ENCODE data around the gene ELFN2. TPM values are rescaled to one million over a fixed set of nuclear protein-coding genes. Genes with fewer than 3 reads are reported as not detected.

ELFN2 gene
- total RNA-seq, 1 experiment from 2014 or later: 4.0 TPM

DNA sequence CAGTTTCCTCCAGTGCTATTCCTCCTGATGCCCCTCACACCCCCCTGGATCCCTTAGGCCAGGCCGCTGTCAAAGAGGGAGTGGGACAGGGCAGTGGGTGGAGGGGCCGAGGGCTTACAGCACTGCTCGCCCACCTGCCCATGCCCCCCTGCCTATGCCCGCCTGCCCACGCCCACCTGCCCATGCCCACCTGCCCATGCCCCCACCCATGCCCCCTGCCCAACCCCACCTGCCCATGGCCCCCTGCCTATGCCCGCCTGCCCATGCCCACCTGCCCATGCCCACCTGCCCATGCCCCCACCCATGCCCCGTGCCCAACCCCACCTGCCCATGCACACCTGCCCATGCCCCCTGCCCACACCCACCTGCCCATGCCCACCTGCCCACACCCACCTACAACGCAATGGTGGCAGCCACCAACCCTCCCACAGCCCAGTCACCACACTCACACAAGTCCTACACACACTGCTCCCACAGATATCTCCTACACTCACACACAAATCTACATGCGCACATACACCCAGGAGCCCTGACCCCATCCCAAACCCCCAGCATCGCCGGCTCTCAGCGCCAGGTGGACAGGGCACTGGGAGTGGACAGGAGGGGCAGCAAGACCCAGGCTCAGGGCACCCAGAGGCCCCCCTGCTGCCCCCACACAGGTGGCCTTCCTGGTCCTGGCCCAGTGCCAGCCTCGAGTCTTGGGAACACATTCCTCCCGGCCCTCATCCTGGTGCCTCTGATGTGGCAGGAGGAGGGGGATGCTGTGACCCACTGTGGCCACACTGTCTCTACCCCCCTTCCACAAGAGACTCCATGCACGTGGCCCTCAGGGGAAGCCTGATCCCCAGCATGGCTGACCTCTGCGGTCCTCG, 83.2 kb downstream of the ELFN2 start:
- Mint-ChIP-seq H3K4me1 (ENCODE audit: low read depth, unreplicated experiment) (peaks cover 29% of the 10 kb centered on the region), H3K9me3 (ENCODE audit: unreplicated experiment) (no peaks in the 10 kb centered on the region), H3K27me3 (ENCODE audit: insufficient read depth, unreplicated experiment) (no peaks in the 10 kb centered on the region), H3K4me3 (ENCODE audit: unreplicated experiment) (no peak overlapping the region), H3K36me3 (ENCODE audit: insufficient read depth, unreplicated experiment) (peaks cover 4% of the 10 kb centered on the region), H3K27ac (ENCODE audit: unreplicated experiment) (no peak overlapping the region)
- Histone ChIP-seq H3K4me3 (ENCODE audit: low read depth, low read length) (no peak overlapping the region), H3K27me3 (replicated peaks; ENCODE audit: control insufficient read depth, insufficient read depth, low read length) (no peaks in the 10 kb centered on the region), H3K4me1 (peaks cover 2% of the 10 kb centered on the region; the same call in 1 of the 2 replicates), H3K36me3 (ENCODE audit: control insufficient read depth, insufficient read depth, low read length) (no peaks in the 10 kb centered on the region), H3K9me3 (no peaks in the 10 kb centered on the region)
- ChIA-PET CTCF (no interaction called here), POLR2A (no interaction called here)
- BruUV-seq (replicated peaks): no TSS peak
- TF ChIP-seq, protein P1, sequence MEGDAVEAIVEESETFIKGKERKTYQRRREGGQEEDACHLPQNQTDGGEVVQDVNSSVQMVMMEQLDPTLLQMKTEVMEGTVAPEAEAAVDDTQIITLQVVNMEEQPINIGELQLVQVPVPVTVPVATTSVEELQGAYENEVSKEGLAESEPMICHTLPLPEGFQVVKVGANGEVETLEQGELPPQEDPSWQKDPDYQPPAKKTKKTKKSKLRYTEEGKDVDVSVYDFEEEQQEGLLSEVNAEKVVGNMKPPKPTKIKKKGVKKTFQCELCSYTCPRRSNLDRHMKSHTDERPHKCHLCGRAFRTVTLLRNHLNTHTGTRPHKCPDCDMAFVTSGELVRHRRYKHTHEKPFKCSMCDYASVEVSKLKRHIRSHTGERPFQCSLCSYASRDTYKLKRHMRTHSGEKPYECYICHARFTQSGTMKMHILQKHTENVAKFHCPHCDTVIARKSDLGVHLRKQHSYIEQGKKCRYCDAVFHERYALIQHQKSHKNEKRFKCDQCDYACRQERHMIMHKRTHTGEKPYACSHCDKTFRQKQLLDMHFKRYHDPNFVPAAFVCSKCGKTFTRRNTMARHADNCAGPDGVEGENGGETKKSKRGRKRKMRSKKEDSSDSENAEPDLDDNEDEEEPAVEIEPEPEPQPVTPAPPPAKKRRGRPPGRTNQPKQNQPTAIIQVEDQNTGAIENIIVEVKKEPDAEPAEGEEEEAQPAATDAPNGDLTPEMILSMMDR (IDR thresholded peaks at IDR 0.05; ENCODE audit: insufficient read depth in 1 of 2, low read depth in 1 of 2, low read length in 1 of 2, severe bottlenecking in 1 of 2, unreplicated experiment in 1 of 2): no peak
- intact Hi-C loops (cut with micrococcal nuclease; ENCODE audit: unreplicated experiment): no loop called here
- no peak for DNase-seq

GRCh38 chr22:37343348-37343747, 83.9 kb downstream of the ELFN2 start:
- H3K9me3 Mint-ChIP-seq (ENCODE audit: unreplicated experiment): no peaks in the 10 kb centered on the region
- POLR2A ChIA-PET: no interaction called here

DNA sequence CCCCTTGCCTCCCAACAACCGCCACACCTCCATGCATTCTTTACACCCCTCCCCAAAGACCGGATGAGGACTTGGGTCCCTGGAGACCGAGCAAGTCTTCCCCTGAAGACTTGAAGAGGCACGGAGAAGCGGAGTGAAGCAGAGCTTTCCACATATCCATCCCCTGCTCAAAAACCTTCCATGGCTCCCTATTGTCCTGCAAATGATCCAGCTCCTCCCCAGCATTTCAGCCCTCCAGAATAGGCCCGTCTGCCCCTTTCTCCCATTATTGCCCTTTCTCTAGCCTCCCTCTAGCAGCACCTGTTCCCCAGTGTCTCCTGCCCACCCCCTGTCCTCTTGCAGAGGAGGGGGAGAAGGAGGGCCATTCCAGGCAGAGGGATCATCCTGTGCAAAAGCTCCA, 85.2 kb downstream of the ELFN2 start:
- Histone ChIP-seq H3K4me3 (ENCODE audit: low read depth, low read length) (no peak overlapping the region), H3K9me3 (no peaks in the 10 kb centered on the region), H3K27me3 (replicated peaks; ENCODE audit: control insufficient read depth, insufficient read depth, low read length) (no peaks in the 10 kb centered on the region), H3K36me3 (ENCODE audit: control insufficient read depth, insufficient read depth, low read length) (no peaks in the 10 kb centered on the region), H3K4me1 (peaks cover 14% of the 10 kb centered on the region)
- ChIA-PET POLR2A (no interaction called here), CTCF (interaction anchor here (0.7 to 1.0 kb wide), 2 partner anchors 100 to 117 kb away, joined by 3 read pairs; no protein-coding TSS in a partner anchor)
- Mint-ChIP-seq H3K27me3 (ENCODE audit: insufficient read depth, unreplicated experiment) (no peaks in the 10 kb centered on the region), H3K4me3 (ENCODE audit: unreplicated experiment) (no peak overlapping the region), H3K27ac (ENCODE audit: unreplicated experiment) (no peak overlapping the region), H3K9me3 (ENCODE audit: unreplicated experiment) (no peaks in the 10 kb centered on the region), H3K36me3 (ENCODE audit: insufficient read depth, unreplicated experiment) (peaks cover 4% of the 10 kb centered on the region), H3K4me1 (ENCODE audit: low read depth, unreplicated experiment) (peaks cover 25% of the 10 kb centered on the region)
- no TSS peak for BruUV-seq (replicated peaks)
- TF ChIP-seq, protein P1 (IDR thresholded peaks at IDR 0.05; ENCODE audit: insufficient read depth in 1 of 2, low read depth in 1 of 2, low read length in 1 of 2, severe bottlenecking in 1 of 2, unreplicated experiment in 1 of 2): no peak
- no peak for DNase-seq
- intact Hi-C loops (cut with micrococcal nuclease; ENCODE audit: unreplicated experiment): no loop called here

More at GRCh38 chr22:37343348-37343747, 83.9 kb downstream of the ELFN2 start:
- BruUV-seq (replicated peaks): no TSS peak
- TF ChIP-seq, protein P1 (IDR thresholded peaks at IDR 0.05; ENCODE audit: insufficient read depth in 1 of 2, low read depth in 1 of 2, low read length in 1 of 2, severe bottlenecking in 1 of 2, unreplicated experiment in 1 of 2): no peak
- Histone ChIP-seq H3K9me3 (no peaks in the 10 kb centered on the region), H3K36me3 (ENCODE audit: control insufficient read depth, insufficient read depth, low read length) (no peaks in the 10 kb centered on the region), H3K27me3 (replicated peaks; ENCODE audit: control insufficient read depth, insufficient read depth, low read length) (no peaks in the 10 kb centered on the region), H3K4me1 (peaks cover 8% of the 10 kb centered on the region; the same call in 1 of the 2 replicates), H3K4me3 (ENCODE audit: low read depth, low read length) (no peak overlapping the region)
- peaks cover 31% of the 10 kb centered on the region for H3K4me1 Mint-ChIP-seq (ENCODE audit: low read depth, unreplicated experiment)
- no peak for DNase-seq
- peaks cover 4% of the 10 kb centered on the region for H3K36me3 Mint-ChIP-seq (ENCODE audit: insufficient read depth, unreplicated experiment)
- H3K27ac Mint-ChIP-seq (ENCODE audit: unreplicated experiment): no peak overlapping the region
- intact Hi-C loops (cut with micrococcal nuclease; ENCODE audit: unreplicated experiment): no loop called here
- no peaks in the 10 kb centered on the region for H3K27me3 Mint-ChIP-seq (ENCODE audit: insufficient read depth, unreplicated experiment)
- CTCF ChIA-PET: no interaction called here
- no peak overlapping the region for H3K4me3 Mint-ChIP-seq (ENCODE audit: unreplicated experiment)

Data from Caco-2 (cell line).